ENCODE results near the gene SLC66A3.

- TF ChIP-seq CTCF (IDR thresholded peaks at IDR 0.05; ENCODE audit: insufficient read depth, low read length, poor library complexity, severe bottlenecking) (no peak), EZH2phosphoT487 (conservative IDR thresholded peaks at IDR 0.05; ENCODE audit: low read length) (no peak)
Measured at GRCh38 chr2:11224887-11225286, 69.6 kb downstream of the SLC66A3 start.

All from SU-DHL-6 (cell line).